Measurements from ENCODE around the gene EED.
"Not testable (repeated sequence)": the region's sequence is repeated elsewhere in the genome, so short reads cannot be mapped to it uniquely, and the experiment has no call there.

The EED gene

DNA sequence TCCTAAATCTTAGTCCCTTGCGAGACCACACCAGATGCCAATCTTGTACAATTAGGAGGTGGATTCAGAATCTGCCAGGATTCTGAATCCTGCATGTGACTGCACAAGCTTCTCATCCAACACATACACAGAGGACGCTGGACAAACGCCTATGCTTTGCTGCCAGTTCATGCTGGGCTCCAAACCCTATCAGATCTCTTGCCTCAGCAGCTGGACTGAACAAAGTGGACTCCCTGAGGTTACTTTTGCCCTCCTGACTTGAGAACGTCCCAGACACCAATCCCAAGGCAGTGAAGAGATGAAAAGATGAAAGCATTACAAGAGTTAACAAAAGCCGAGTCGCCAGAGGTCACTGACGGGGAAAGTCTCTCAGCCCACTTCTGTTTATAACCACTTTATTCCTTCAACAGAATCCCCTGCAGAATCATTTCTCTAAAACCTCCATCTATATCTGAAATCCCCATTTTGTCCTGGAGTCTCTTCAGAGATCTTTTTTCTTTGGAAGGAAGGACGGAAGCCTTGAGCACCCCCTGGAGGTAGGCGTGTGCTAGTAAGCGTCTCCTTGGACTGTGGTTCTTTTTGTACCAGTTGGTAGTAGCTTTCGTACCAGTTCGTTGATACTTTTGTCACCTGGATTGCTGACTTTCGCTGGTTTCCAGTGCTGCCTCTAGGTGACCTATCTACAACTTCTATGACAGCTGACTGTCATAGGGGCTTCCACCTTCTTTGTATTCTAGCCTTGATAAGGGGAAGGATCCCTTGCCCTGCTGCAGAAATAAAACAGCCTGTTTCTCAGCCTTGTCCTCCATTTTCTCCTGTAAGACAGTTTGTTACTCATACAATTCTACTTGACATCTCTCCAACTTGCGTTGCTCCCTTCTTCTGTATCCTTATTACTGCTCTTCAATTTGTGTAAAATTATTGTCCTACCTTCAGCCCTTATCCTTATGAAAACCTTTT, 26.1 kb upstream of the EED start:
- Histone ChIP-seq H3K36me3 (ENCODE audit: low read depth) (no peaks in the 10 kb centered on the region), H3K9me3 (ENCODE audit: severe bottlenecking) (no peaks in the 10 kb centered on the region), H3K4me3 (ENCODE audit: severe bottlenecking) (no peak overlapping the region), H3K27me3 (ENCODE audit: insufficient read depth, poor library complexity, severe bottlenecking) (no peaks in the 10 kb centered on the region), H3K27ac (ENCODE audit: poor library complexity, severe bottlenecking) (no peak overlapping the region), H3K4me1 (ENCODE audit: insufficient read depth, poor library complexity, severe bottlenecking) (no peaks in the 10 kb centered on the region)
- ATAC-seq (ENCODE audit: low read depth) (peak; percentile 84), DNase-seq (ENCODE audit: low spot score) (no peak)
- TF ChIP-seq, protein P1, sequence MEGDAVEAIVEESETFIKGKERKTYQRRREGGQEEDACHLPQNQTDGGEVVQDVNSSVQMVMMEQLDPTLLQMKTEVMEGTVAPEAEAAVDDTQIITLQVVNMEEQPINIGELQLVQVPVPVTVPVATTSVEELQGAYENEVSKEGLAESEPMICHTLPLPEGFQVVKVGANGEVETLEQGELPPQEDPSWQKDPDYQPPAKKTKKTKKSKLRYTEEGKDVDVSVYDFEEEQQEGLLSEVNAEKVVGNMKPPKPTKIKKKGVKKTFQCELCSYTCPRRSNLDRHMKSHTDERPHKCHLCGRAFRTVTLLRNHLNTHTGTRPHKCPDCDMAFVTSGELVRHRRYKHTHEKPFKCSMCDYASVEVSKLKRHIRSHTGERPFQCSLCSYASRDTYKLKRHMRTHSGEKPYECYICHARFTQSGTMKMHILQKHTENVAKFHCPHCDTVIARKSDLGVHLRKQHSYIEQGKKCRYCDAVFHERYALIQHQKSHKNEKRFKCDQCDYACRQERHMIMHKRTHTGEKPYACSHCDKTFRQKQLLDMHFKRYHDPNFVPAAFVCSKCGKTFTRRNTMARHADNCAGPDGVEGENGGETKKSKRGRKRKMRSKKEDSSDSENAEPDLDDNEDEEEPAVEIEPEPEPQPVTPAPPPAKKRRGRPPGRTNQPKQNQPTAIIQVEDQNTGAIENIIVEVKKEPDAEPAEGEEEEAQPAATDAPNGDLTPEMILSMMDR (IDR thresholded peaks at IDR 0.05; ENCODE audit: poor library complexity, severe bottlenecking) = peak; percentile 91

DNA sequence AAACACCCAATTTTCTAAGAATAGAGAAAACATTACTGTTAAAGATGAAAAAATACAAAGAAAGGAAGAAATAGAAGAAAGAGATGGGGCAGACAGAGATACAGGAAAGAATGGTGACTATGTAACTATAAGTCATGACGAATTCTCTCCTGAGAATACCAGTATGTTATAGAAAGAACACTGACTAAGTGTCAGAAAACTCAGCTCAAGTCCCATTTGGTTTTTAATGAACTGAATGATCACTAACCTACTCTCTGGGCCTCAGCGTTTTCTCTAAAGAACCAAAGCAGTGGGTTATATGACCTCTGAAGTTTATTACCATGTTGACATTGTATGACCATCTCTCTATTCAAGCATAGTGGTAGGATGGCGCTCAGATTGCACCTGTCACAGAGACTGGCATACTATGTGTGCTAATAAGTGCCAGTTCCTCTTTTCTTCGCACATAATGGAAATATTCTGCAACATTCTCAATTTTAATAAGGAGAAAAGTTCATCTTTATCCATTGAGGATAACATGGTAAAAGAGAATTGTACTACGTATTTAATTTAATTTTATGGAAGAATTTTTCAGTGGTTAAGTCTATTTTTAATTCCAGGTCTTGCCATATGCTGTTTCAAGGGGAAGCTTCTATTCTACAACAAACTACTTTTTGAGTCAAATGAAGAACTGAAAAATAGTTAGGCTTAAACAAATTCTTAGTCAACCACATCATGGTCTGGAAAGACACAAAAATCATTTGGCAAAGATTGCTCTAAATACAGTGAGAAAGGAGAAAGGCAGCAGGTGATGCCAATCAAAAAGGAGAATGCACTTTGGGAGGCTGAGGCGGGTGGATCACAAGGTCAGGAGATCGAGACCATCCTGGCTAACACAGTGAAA, 25.0 kb upstream of the EED start:
- TF ChIP-seq, protein P1 (IDR thresholded peaks at IDR 0.05; ENCODE audit: poor library complexity, severe bottlenecking) = no peak
- no peak for ATAC-seq (ENCODE audit: low read depth)
- H3K27me3 ChIP-seq (ENCODE audit: insufficient read depth, poor library complexity, severe bottlenecking) = no peaks in the 10 kb centered on the region
- H3K36me3 ChIP-seq (ENCODE audit: low read depth) = no peaks in the 10 kb centered on the region
- H3K4me1 ChIP-seq (ENCODE audit: insufficient read depth, poor library complexity, severe bottlenecking) = no peaks in the 10 kb centered on the region
- H3K4me3 ChIP-seq (ENCODE audit: severe bottlenecking) = no peak overlapping the region
- no peaks in the 10 kb centered on the region for H3K9me3 ChIP-seq (ENCODE audit: severe bottlenecking)
- no peak overlapping the region for H3K27ac ChIP-seq (ENCODE audit: poor library complexity, severe bottlenecking)
- DNase-seq (ENCODE audit: low spot score) = no peak

DNA sequence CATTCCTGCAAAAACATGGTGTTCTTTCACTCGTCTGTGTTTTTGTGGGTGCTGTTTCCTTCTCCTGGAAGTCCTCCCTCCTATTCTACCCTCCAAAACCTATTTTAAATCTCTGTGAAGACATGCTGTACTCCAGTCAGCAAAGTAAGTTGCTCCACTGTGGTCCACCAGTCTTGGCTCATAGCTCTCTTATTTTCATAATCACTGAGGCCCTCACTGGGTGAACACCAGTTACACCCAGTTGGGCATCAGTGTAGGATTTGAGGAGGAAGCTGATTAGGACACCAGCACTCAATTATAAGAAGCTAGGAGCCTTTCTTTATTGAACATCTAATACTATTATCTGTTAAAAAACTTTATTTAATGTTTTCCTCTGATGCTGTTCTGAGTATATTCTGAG, 23.9 kb upstream of the EED start:
- Histone ChIP-seq H3K27ac (ENCODE audit: poor library complexity, severe bottlenecking) (no peak overlapping the region), H3K27me3 (ENCODE audit: insufficient read depth, poor library complexity, severe bottlenecking) (no peaks in the 10 kb centered on the region), H3K36me3 (ENCODE audit: low read depth) (no peaks in the 10 kb centered on the region), H3K9me3 (ENCODE audit: severe bottlenecking) (no peaks in the 10 kb centered on the region), H3K4me3 (ENCODE audit: severe bottlenecking) (no peak overlapping the region), H3K4me1 (ENCODE audit: insufficient read depth, poor library complexity, severe bottlenecking) (no peaks in the 10 kb centered on the region)
- DNase-seq (ENCODE audit: low spot score) (no peak), ATAC-seq (ENCODE audit: low read depth) (no peak)
- TF ChIP-seq, protein P1 (IDR thresholded peaks at IDR 0.05; ENCODE audit: poor library complexity, severe bottlenecking) = no peak

DNA sequence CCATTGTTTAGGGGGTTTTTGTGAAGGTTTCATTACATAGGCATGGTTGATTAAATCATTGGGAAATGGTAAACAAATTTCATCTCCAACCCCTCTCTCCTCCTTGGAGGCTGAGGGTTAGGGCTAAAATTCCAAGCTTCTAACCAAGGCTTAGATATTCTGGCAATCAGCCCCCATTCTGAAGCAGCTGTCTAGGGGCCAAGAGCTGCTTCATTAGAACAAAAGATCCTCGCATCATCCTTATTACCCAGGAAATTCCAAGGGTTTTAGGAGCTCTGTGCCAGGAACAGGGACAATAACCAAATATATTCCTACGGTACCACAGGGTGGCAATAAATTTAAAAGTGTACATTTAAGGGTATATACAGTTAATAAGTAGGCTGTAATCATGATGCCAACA, 22.5 kb upstream of the EED start:
- DNase-seq (ENCODE audit: low spot score) (no peak), ATAC-seq (ENCODE audit: low read depth) (no peak)
- H3K36me3 ChIP-seq (ENCODE audit: low read depth) = no peaks in the 10 kb centered on the region
- no peaks in the 10 kb centered on the region for H3K9me3 ChIP-seq (ENCODE audit: severe bottlenecking)
- H3K27ac ChIP-seq (ENCODE audit: poor library complexity, severe bottlenecking) = no peak overlapping the region
- H3K4me1 ChIP-seq (ENCODE audit: insufficient read depth, poor library complexity, severe bottlenecking) = no peaks in the 10 kb centered on the region
- no peaks in the 10 kb centered on the region for H3K27me3 ChIP-seq (ENCODE audit: insufficient read depth, poor library complexity, severe bottlenecking)
- H3K4me3 ChIP-seq (ENCODE audit: severe bottlenecking) = no peak overlapping the region
- TF ChIP-seq, protein P1 (IDR thresholded peaks at IDR 0.05; ENCODE audit: poor library complexity, severe bottlenecking) = no peak

DNA sequence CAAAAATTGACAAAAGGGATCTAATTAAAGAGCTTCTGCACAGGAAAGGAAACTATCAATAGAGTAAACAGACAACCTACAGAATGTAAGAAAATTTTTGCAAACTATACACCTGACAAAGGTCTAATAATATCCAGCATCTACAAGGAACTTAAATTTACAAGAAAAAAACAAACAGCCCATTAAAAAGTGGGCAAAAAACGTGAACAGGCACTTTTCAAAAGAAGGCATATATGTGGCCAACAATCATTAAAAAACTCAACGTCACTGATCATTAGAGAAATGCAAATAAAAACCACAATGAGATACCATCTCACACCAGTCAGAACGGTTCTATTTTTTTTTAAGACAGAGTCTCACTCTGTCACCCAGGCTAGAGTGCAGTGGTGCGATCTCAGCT, 20.0 kb upstream of the EED start:
- H3K27me3 ChIP-seq (ENCODE audit: insufficient read depth, poor library complexity, severe bottlenecking); ATAC-seq (ENCODE audit: low read depth); DNase-seq (ENCODE audit: low spot score); H3K36me3 ChIP-seq (ENCODE audit: low read depth); H3K4me3 ChIP-seq (ENCODE audit: severe bottlenecking); H3K27ac ChIP-seq (ENCODE audit: poor library complexity, severe bottlenecking); H3K4me1 ChIP-seq (ENCODE audit: insufficient read depth, poor library complexity, severe bottlenecking); H3K9me3 ChIP-seq (ENCODE audit: severe bottlenecking): not testable (repeated sequence)

DNA sequence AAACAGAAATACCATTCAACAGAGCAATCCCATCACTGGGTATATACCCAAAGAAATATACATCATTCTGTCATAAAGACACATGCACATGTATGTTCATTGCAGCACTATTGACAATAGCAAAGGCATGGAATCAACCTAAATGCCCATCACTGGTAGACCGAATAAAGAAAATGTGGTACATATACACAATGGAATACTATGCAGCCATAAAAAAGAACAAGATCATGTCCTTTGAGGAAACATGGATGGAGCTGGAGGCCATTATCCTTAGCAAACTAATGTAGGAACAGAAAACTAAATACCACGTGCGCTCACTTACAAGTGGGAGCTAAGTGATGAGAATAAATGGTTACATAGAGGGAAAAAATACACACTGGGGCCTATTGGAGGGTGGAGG, 19.2 kb upstream of the EED start:
- not testable (repeated sequence) for H3K9me3 ChIP-seq (ENCODE audit: severe bottlenecking); H3K27me3 ChIP-seq (ENCODE audit: insufficient read depth, poor library complexity, severe bottlenecking); H3K27ac ChIP-seq (ENCODE audit: poor library complexity, severe bottlenecking); H3K36me3 ChIP-seq (ENCODE audit: low read depth); ATAC-seq (ENCODE audit: low read depth); H3K4me3 ChIP-seq (ENCODE audit: severe bottlenecking); H3K4me1 ChIP-seq (ENCODE audit: insufficient read depth, poor library complexity, severe bottlenecking); DNase-seq (ENCODE audit: low spot score)
